Central memory CD8-positive, alpha-beta T cell (primary cell): ENCODE data around the gene GPRC5A.

Source experiments
- ATAC-seq: fragments of 150-1000 bp; cut with Tn5 transposase; replicated peaks from 2 replicates; pipeline ENCODE4 v1.10.0; 2022; ENCODE audit warnings: mild to moderate bottlenecking, moderate FRiP score, moderate number of reproducible peaks; ENCODE audit not compliant: poor library complexity, severe bottlenecking; ENCODE audit errors: extremely low read depth
- DNase-seq, 2 donors: peaks; one replicate each; pipeline ENCODE4 v3.0.0; 2021; ENCODE audit warnings: low spot score in 2 of 2
- H3K27ac Mint-ChIP-seq: one replicate; pipeline ENCODE4 v1.8.0; 2022; ENCODE audit warnings: low read depth, mild to moderate bottlenecking, moderate library complexity, mixed read lengths
- H3K27me3 Mint-ChIP-seq: one replicate; pipeline ENCODE4 v1.8.0; 2022; ENCODE audit warnings: mixed read lengths
- H3K36me3 Mint-ChIP-seq: one replicate; pipeline ENCODE4 v1.8.0; 2022; ENCODE audit warnings: mild to moderate bottlenecking, moderate library complexity, mixed read lengths; ENCODE audit not compliant: insufficient read depth
- H3K4me1 Mint-ChIP-seq: one replicate; pipeline ENCODE4 v1.8.0; 2022; ENCODE audit warnings: mixed read lengths
- H3K4me3 Mint-ChIP-seq: one replicate; pipeline ENCODE4 v1.8.0; 2022; ENCODE audit warnings: mild to moderate bottlenecking, moderate library complexity, mixed read lengths
- H3K9me3 Mint-ChIP-seq: one replicate; pipeline ENCODE4 v1.8.0; 2022; ENCODE audit warnings: mixed read lengths

Gene GPRC5A

GRCh38 chr12:12924169-12924568 is 32.8 kb downstream of the GPRC5A start:
- Mint-ChIP-seq H3K9me3 (no peaks in the 10 kb centered on the region), H3K4me1 (no peaks in the 10 kb centered on the region), H3K27ac (no peak overlapping the region), H3K36me3 (peaks cover 3% of the 10 kb centered on the region), H3K4me3 (no peak overlapping the region), H3K27me3 (peaks cover 24% of the 10 kb centered on the region)
- no peak for ATAC-seq
- DNase-seq = no peak

- H3K27me3 Mint-ChIP-seq = peaks cover 24% of the 10 kb centered on the region
- ATAC-seq (no peak), DNase-seq (no peak)
- H3K9me3 Mint-ChIP-seq = no peaks in the 10 kb centered on the region
- H3K27ac Mint-ChIP-seq = no peak overlapping the region
- no peak overlapping the region for H3K4me3 Mint-ChIP-seq
- peaks cover 3% of the 10 kb centered on the region for H3K36me3 Mint-ChIP-seq
- no peaks in the 10 kb centered on the region for H3K4me1 Mint-ChIP-seq
These were observed 34.0 kb downstream of the GPRC5A start for GRCh38 chr12:12925388-12925787.

GRCh38 chr12:12926571-12927071 is 35.3 kb downstream of the GPRC5A start:
- Mint-ChIP-seq H3K9me3 (no peaks in the 10 kb centered on the region), H3K36me3 (peaks cover 2% of the 10 kb centered on the region), H3K4me1 (no peaks in the 10 kb centered on the region), H3K4me3 (no peak overlapping the region), H3K27me3 (peaks cover 24% of the 10 kb centered on the region), H3K27ac (no peak overlapping the region)
- no peak for ATAC-seq
- no peak for DNase-seq

GRCh38 chr12:12927211-12928079 is 36.1 kb downstream of the GPRC5A start:
- H3K27ac Mint-ChIP-seq = peak overlapping the region; percentile 55
- H3K4me1 Mint-ChIP-seq = no peaks in the 10 kb centered on the region
- no peaks in the 10 kb centered on the region for H3K9me3 Mint-ChIP-seq
- H3K27me3 Mint-ChIP-seq = peaks cover 24% of the 10 kb centered on the region
- ATAC-seq (peak; percentile 52), DNase-seq (peak; percentile 23 to 67)
- peaks cover 2% of the 10 kb centered on the region for H3K36me3 Mint-ChIP-seq
- peak overlapping the region; percentile 66 for H3K4me3 Mint-ChIP-seq

- DNase-seq (no peak), ATAC-seq (no peak)
- Mint-ChIP-seq H3K9me3 (no peaks in the 10 kb centered on the region), H3K36me3 (peaks cover 2% of the 10 kb centered on the region), H3K27me3 (peaks cover 24% of the 10 kb centered on the region), H3K4me1 (no peaks in the 10 kb centered on the region), H3K4me3 (no peak overlapping the region), H3K27ac (no peak overlapping the region)
These were observed 38.3 kb downstream of the GPRC5A start for GRCh38 chr12:12929696-12930095.

- DNase-seq (no peak), ATAC-seq (no peak)
- no peaks in the 10 kb centered on the region for H3K9me3 Mint-ChIP-seq
- H3K27ac Mint-ChIP-seq = no peak overlapping the region
- no peaks in the 10 kb centered on the region for H3K4me1 Mint-ChIP-seq
- H3K27me3 Mint-ChIP-seq = peaks cover 15% of the 10 kb centered on the region
- H3K36me3 Mint-ChIP-seq = peaks cover 2% of the 10 kb centered on the region
- no peak overlapping the region for H3K4me3 Mint-ChIP-seq
These were observed 39.4 kb downstream of the GPRC5A start for GRCh38 chr12:12930633-12931219.

- no peaks in the 10 kb centered on the region for H3K36me3 Mint-ChIP-seq
- H3K4me1 Mint-ChIP-seq = no peaks in the 10 kb centered on the region
- H3K4me3 Mint-ChIP-seq = no peak overlapping the region
- no peak for ATAC-seq
- no peak for DNase-seq
- no peaks in the 10 kb centered on the region for H3K27me3 Mint-ChIP-seq
- no peak overlapping the region for H3K27ac Mint-ChIP-seq
- H3K9me3 Mint-ChIP-seq = no peaks in the 10 kb centered on the region
These were observed 42.4 kb downstream of the GPRC5A start for GRCh38 chr12:12933742-12934141.

- no peak for ATAC-seq
These were observed 43.2 kb downstream of the GPRC5A start for GRCh38 chr12:12934556-12934955.

GRCh38 chr12:12936983-12937491 is 45.7 kb downstream of the GPRC5A start:
- Mint-ChIP-seq H3K36me3 (no peaks in the 10 kb centered on the region), H3K27me3 (no peaks in the 10 kb centered on the region), H3K4me3 (no peak overlapping the region), H3K9me3 (no peaks in the 10 kb centered on the region), H3K4me1 (no peaks in the 10 kb centered on the region), H3K27ac (no peak overlapping the region)
- no peak for DNase-seq
- ATAC-seq = no peak

More at GRCh38 chr12:12934556-12934955, 43.2 kb downstream of the GPRC5A start:
- no peak for DNase-seq
- Mint-ChIP-seq H3K4me3 (no peak overlapping the region), H3K27me3 (no peaks in the 10 kb centered on the region), H3K9me3 (no peaks in the 10 kb centered on the region), H3K27ac (no peak overlapping the region), H3K4me1 (no peaks in the 10 kb centered on the region), H3K36me3 (no peaks in the 10 kb centered on the region)

GRCh38 chr12:12938541-12938940 is 47.2 kb downstream of the GPRC5A start:
- no peaks in the 10 kb centered on the region for H3K36me3 Mint-ChIP-seq
- H3K27ac Mint-ChIP-seq = no peak overlapping the region
- H3K4me3 Mint-ChIP-seq = no peak overlapping the region
- ATAC-seq = no peak
- H3K4me1 Mint-ChIP-seq = no peaks in the 10 kb centered on the region
- H3K27me3 Mint-ChIP-seq = no peaks in the 10 kb centered on the region
- DNase-seq = no peak
- no peaks in the 10 kb centered on the region for H3K9me3 Mint-ChIP-seq

GRCh38 chr12:12939888-12940287 is 48.5 kb downstream of the GPRC5A start:
- DNase-seq (no peak), ATAC-seq (no peak)
- no peaks in the 10 kb centered on the region for H3K27me3 Mint-ChIP-seq
- H3K36me3 Mint-ChIP-seq = no peaks in the 10 kb centered on the region
- no peaks in the 10 kb centered on the region for H3K4me1 Mint-ChIP-seq
- H3K9me3 Mint-ChIP-seq = no peaks in the 10 kb centered on the region
- no peak overlapping the region for H3K4me3 Mint-ChIP-seq
- H3K27ac Mint-ChIP-seq = no peak overlapping the region

- no peaks in the 10 kb centered on the region for H3K9me3 Mint-ChIP-seq
- no peak overlapping the region for H3K27ac Mint-ChIP-seq
- DNase-seq (no peak), ATAC-seq (no peak)
- peaks cover 5% of the 10 kb centered on the region for H3K27me3 Mint-ChIP-seq
- no peaks in the 10 kb centered on the region for H3K4me1 Mint-ChIP-seq
- H3K4me3 Mint-ChIP-seq = no peak overlapping the region
- H3K36me3 Mint-ChIP-seq = no peaks in the 10 kb centered on the region
These were observed 50.3 kb downstream of the GPRC5A start for GRCh38 chr12:12941450-12942350.
